H9 (cell line): Measurements from ENCODE around the gene SH3GLB2. TPM values are rescaled to one million over a fixed set of nuclear protein-coding genes. Genes with fewer than 3 reads are reported as not detected.

Experiments
- DNase-seq: peaks from one replicate; pipeline ENCODE4 v3.0.0-alpha.2; 2017
- H2AFZ ChIP-seq: one replicate; pipeline ENCODE4 v1.6.1; 2013; ENCODE audit warnings: mild to moderate bottlenecking, low read length, control low read depth, moderate library complexity
- H2AK5ac ChIP-seq: 2 replicates; pipeline ENCODE4 v1.6.1; 2013; ENCODE audit warnings: low read length, control low read depth, mixed read lengths; ENCODE audit not compliant: insufficient read length
- H2BK120ac ChIP-seq: one replicate; pipeline ENCODE4 v1.6.1; 2013; ENCODE audit warnings: low read depth, mild to moderate bottlenecking, low read length, control low read depth, inconsistent platforms; ENCODE audit not compliant: poor library complexity, severe bottlenecking
- H2BK12ac ChIP-seq: 2 replicates; pipeline ENCODE4 v1.6.1; 2013; ENCODE audit warnings: low read length, control low read depth, mixed read lengths, low read depth; ENCODE audit not compliant: insufficient read length
- H2BK15ac ChIP-seq: 2 replicates; pipeline ENCODE4 v1.6.1; 2013; ENCODE audit warnings: low read depth, low read length, control low read depth
- H2BK20ac ChIP-seq: one replicate; pipeline ENCODE4 v1.6.1; 2013; ENCODE audit warnings: low read depth, mild to moderate bottlenecking, low read length, control low read depth, inconsistent platforms; ENCODE audit not compliant: poor library complexity, severe bottlenecking
- H2BK5ac ChIP-seq: 2 replicates; pipeline ENCODE4 v1.6.1; 2013; ENCODE audit warnings: low read length, control low read depth, mixed read lengths; ENCODE audit not compliant: insufficient read length
- H3K14ac ChIP-seq: 2 replicates; pipeline ENCODE4 v1.6.1; 2013; ENCODE audit warnings: low read length, control low read depth; ENCODE audit not compliant: insufficient read depth
- H3K18ac ChIP-seq: 2 replicates; pipeline ENCODE4 v1.6.1; 2013; ENCODE audit warnings: low read depth, mild to moderate bottlenecking, mixed read lengths, low read length, control low read depth; ENCODE audit not compliant: insufficient read length
- H3K23ac ChIP-seq: 2 replicates; pipeline ENCODE4 v1.6.1; 2013; ENCODE audit warnings: low read length, control low read depth, mixed read lengths, low read depth; ENCODE audit not compliant: insufficient read length
- H3K23me2 ChIP-seq: 2 replicates; pipeline ENCODE4 v1.6.1; 2013; ENCODE audit warnings: low read depth, mild to moderate bottlenecking, mixed read lengths, low read length, control low read depth; ENCODE audit not compliant: insufficient read length, poor library complexity, severe bottlenecking
- H3K27ac ChIP-seq: 2 replicates; pipeline ENCODE4 v1.5.1; 2013; ENCODE audit warnings: low read length, control low read depth, mixed read lengths, low read depth; ENCODE audit not compliant: insufficient read length
- H3K27me3 ChIP-seq: 2 replicates; pipeline ENCODE4 v1.6.1; 2013; ENCODE audit warnings: low read length, control low read depth, inconsistent platforms; ENCODE audit not compliant: insufficient read depth
- H3K4ac ChIP-seq: 2 replicates; pipeline ENCODE4 v1.6.1; 2013; ENCODE audit warnings: low read depth, mild to moderate bottlenecking, control low read depth, inconsistent platforms, low read length, moderate library complexity
- H3K4me1 ChIP-seq: 2 replicates; pipeline ENCODE4 v1.6.1; 2013; ENCODE audit warnings: low read length, control low read depth, inconsistent platforms; ENCODE audit not compliant: insufficient read depth
- H3K4me2 ChIP-seq: 2 replicates; pipeline ENCODE4 v1.6.1; 2013; ENCODE audit warnings: low read length, control low read depth, mixed read lengths; ENCODE audit not compliant: insufficient read length, insufficient read depth
- H3K56ac ChIP-seq: 2 replicates; pipeline ENCODE4 v1.6.1; 2013; ENCODE audit warnings: low read depth, mild to moderate bottlenecking, mixed read lengths, low read length, control low read depth; ENCODE audit not compliant: insufficient read length
- H3K79me1 ChIP-seq: 2 replicates; pipeline ENCODE4 v1.6.1; 2013; ENCODE audit warnings: low read depth, mild to moderate bottlenecking, moderate library complexity, low read length, control low read depth, inconsistent platforms; ENCODE audit not compliant: insufficient read depth, poor library complexity, severe bottlenecking
- H3K79me2 ChIP-seq: 2 replicates; pipeline ENCODE4 v1.6.1; 2013; ENCODE audit warnings: low read length, control low read depth, inconsistent platforms; ENCODE audit not compliant: insufficient read depth
- H3K9ac ChIP-seq: 2 replicates; pipeline ENCODE4 v1.6.1; 2013; ENCODE audit warnings: low read length, control low read depth, mixed read lengths; ENCODE audit not compliant: insufficient read length; ENCODE audit errors: extremely low read depth
- H3K9me3 ChIP-seq: one replicate; pipeline ENCODE4 v1.6.1; 2013; ENCODE audit warnings: low read depth, low read length, inconsistent platforms; ENCODE audit not compliant: control insufficient read depth
- H3T11ph ChIP-seq: one replicate; pipeline ENCODE4 v1.6.1; 2013; ENCODE audit warnings: mild to moderate bottlenecking, low read length, control low read depth, inconsistent platforms
- H4K20me1 ChIP-seq: one replicate; pipeline ENCODE4 v1.6.1; 2013; ENCODE audit not compliant: control insufficient read depth, insufficient read length, insufficient read depth
- H4K5ac ChIP-seq: 2 replicates; pipeline ENCODE4 v1.6.1; 2013; ENCODE audit warnings: low read depth, mild to moderate bottlenecking, mixed read lengths, low read length, control low read depth; ENCODE audit not compliant: insufficient read length
- H4K8ac ChIP-seq: replicated peaks from 2 replicates; pipeline ENCODE4 v1.6.1; 2013; ENCODE audit warnings: low read length, control low read depth, mixed read lengths, low read depth; ENCODE audit not compliant: insufficient read length
- H4K91ac ChIP-seq: 2 replicates; pipeline ENCODE4 v1.6.1; 2013; ENCODE audit warnings: low read depth, mild to moderate bottlenecking, moderate library complexity, mixed read lengths, low read length, control low read depth; ENCODE audit not compliant: insufficient read length
- H3K27ac Mint-ChIP-seq, 3 experiments: 2 replicates in 2 of 3; 3 replicates in 1 of 3; pipeline ENCODE4 v1.8.0; 2020 to 2021; ENCODE audit warnings: mixed read lengths in 3 of 3, mild to moderate bottlenecking in 1 of 3, moderate library complexity in 1 of 3
- H3K27me3 Mint-ChIP-seq: 2 replicates; pipeline ENCODE4 v1.8.0; 2021; ENCODE audit warnings: low read depth, mild to moderate bottlenecking, moderate library complexity, mixed read lengths
- H3K36me3 Mint-ChIP-seq, 3 experiments: 2 replicates in 2 of 3; 3 replicates in 1 of 3; pipeline ENCODE4 v1.8.0; 2020 to 2021; ENCODE audit warnings: low read depth in 3 of 3, mixed read lengths in 3 of 3; ENCODE audit not compliant: insufficient read depth in 1 of 3
- H3K4me1 Mint-ChIP-seq, 2 experiments: 2 replicates each; pipeline ENCODE4 v1.8.0; 2020; ENCODE audit warnings: mixed read lengths in 2 of 2
- H3K4me3 Mint-ChIP-seq, 2 experiments: 2 replicates in 1 of 2; 3 replicates in 1 of 2; pipeline ENCODE4 v1.8.0; 2020 to 2021; ENCODE audit warnings: mild to moderate bottlenecking in 2 of 2, mixed read lengths in 2 of 2, moderate library complexity in 1 of 2
- H3K9me3 Mint-ChIP-seq, 2 experiments: 2 replicates in 1 of 2; 3 replicates in 1 of 2; pipeline ENCODE4 v1.8.0; 2020; ENCODE audit warnings: mild to moderate bottlenecking in 2 of 2, mixed read lengths in 2 of 2, moderate library complexity in 1 of 2
- total RNA-seq: library from RNA; stranded (reverse); gene quantifications from 2 replicates; pipeline ENCODE4 v1.2.1, GENCODE V29; 2021
- TF ChIP-seq, protein P1 (sequence below): fragments of 200-600 bp; sonication (generic); conservative IDR thresholded peaks from 3 replicates; pipeline ENCODE4 v1.8.0; 2021; ENCODE audit warnings: antibody characterized with exemption, mild to moderate bottlenecking

The SH3GLB2 gene
- total RNA-seq, 1 experiment from 2014 or later: 69.5 TPM

DNA sequence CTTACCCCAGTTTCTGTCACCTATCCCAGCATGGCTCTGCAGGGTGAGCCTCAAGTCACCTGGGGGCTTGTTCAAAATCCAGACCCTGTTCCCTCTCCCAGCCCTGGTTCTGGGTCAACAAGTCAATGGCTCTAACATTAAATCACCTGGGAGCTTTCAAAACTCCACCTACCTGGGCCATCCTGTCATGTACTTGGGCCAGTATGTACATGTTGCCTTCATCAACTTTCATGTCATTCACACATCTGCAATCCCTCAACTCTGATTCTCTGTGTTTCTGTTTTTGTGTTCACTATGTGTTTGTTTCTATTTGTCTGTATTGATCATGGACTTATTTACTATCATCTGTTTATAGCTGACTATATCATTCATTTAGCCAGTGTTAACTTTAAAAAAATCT lies 2.1 kb upstream of the SH3GLB2 start:
- no peak overlapping the region for H3K9ac ChIP-seq
- no peak overlapping the region for H3K4me2 ChIP-seq
- Mint-ChIP-seq H3K4me3 (no peak overlapping the region), H3K27ac (no peak overlapping the region), H3K27me3 (no peaks in the 10 kb centered on the region), H3K4me1 (peaks cover 6 to 35% of the 10 kb centered on the region in 2 experiments), H3K9me3 (no peaks in the 10 kb centered on the region), H3K36me3 (no peaks in the 10 kb centered on the region; a peak in 1 of 7 replicates)
- H3K27me3 ChIP-seq: no peaks in the 10 kb centered on the region
- no peak overlapping the region for H3T11ph ChIP-seq
- peaks cover 4% of the 10 kb centered on the region for H3K79me1 ChIP-seq
- H3K14ac ChIP-seq: no peak overlapping the region
- H3K18ac ChIP-seq: no peak overlapping the region
- no peak overlapping the region for H4K8ac ChIP-seq
- no peaks in the 10 kb centered on the region for H3K9me3 ChIP-seq
- H2AFZ ChIP-seq: no peak overlapping the region
- no peak overlapping the region for H2BK15ac ChIP-seq
- DNase-seq: no peak
- TF ChIP-seq, protein P1, sequence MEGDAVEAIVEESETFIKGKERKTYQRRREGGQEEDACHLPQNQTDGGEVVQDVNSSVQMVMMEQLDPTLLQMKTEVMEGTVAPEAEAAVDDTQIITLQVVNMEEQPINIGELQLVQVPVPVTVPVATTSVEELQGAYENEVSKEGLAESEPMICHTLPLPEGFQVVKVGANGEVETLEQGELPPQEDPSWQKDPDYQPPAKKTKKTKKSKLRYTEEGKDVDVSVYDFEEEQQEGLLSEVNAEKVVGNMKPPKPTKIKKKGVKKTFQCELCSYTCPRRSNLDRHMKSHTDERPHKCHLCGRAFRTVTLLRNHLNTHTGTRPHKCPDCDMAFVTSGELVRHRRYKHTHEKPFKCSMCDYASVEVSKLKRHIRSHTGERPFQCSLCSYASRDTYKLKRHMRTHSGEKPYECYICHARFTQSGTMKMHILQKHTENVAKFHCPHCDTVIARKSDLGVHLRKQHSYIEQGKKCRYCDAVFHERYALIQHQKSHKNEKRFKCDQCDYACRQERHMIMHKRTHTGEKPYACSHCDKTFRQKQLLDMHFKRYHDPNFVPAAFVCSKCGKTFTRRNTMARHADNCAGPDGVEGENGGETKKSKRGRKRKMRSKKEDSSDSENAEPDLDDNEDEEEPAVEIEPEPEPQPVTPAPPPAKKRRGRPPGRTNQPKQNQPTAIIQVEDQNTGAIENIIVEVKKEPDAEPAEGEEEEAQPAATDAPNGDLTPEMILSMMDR: no peak
- H3K79me2 ChIP-seq: peaks cover 2% of the 10 kb centered on the region; the same call in 1 of the 2 replicates
- H3K4ac ChIP-seq: no peak overlapping the region
- no peak overlapping the region for H4K91ac ChIP-seq
- H4K5ac ChIP-seq: no peak overlapping the region
- no peaks in the 10 kb centered on the region for H4K20me1 ChIP-seq
- no peaks in the 10 kb centered on the region; the same call in 1 of the 2 replicates for H3K4me1 ChIP-seq
- no peak overlapping the region for H2BK12ac ChIP-seq
- H3K27ac ChIP-seq: no peak overlapping the region
- H3K23ac ChIP-seq: no peak overlapping the region
- no peak overlapping the region for H3K56ac ChIP-seq
- no peak overlapping the region for H2AK5ac ChIP-seq
- no peak overlapping the region for H2BK120ac ChIP-seq
- no peak overlapping the region for H2BK20ac ChIP-seq
- peaks cover 7% of the 10 kb centered on the region for H3K23me2 ChIP-seq
- no peak overlapping the region for H2BK5ac ChIP-seq
